DMS153 treated with DMSO at 0.1 percent for 48 hours (cell line): ENCODE data around the gene C1RL.
"Not testable (repeated sequence)": the region's sequence is repeated elsewhere in the genome, so short reads cannot be mapped to it uniquely, and the experiment has no call there.

Experiments used
- DNase-seq: peaks from one replicate; lab custom pipeline; 2025; ENCODE audit not compliant: unreplicated experiment; lab: John Stamatoyannopoulos, UW

C1RL gene

GRCh38 chr12:7066596-7066995 is 42.4 kb downstream of the C1RL start:
- no peak for DNase-seq

- no peak for DNase-seq
Observed at GRCh38 chr12:7065073-7065623, 43.9 kb downstream of the C1RL start.

- DNase-seq: no peak
Observed at GRCh38 chr12:7064516-7064915, 44.5 kb downstream of the C1RL start.

- DNase-seq: no peak
Observed at GRCh38 chr12:7061596-7061995, 47.4 kb downstream of the C1RL start.

- no peak for DNase-seq
Observed at GRCh38 chr12:7061138-7061537, 47.9 kb downstream of the C1RL start.

- DNase-seq: no peak
Observed at GRCh38 chr12:7060353-7060954, 48.6 kb downstream of the C1RL start, which contains the start of gene C1S. Gene C1S (plus strand): TSS chr12:7060718. CDS start chr12:7061913, 1,195 bp downstream.

GRCh38 chr12:7059780-7060179 is 49.2 kb downstream of the C1RL start:
- no peak for DNase-seq

GRCh38 chr12:7058850-7059395 is 50.1 kb downstream of the C1RL start:
- DNase-seq: no peak

- no peak for DNase-seq
Observed at GRCh38 chr12:7058163-7058845, 50.7 kb downstream of the C1RL start.

GRCh38 chr12:7055736-7056135 is 53.3 kb downstream of the C1RL start:
- not testable (repeated sequence) for DNase-seq

- DNase-seq: no peak
Observed at GRCh38 chr12:7054925-7055324, 54.1 kb downstream of the C1RL start.

GRCh38 chr12:7049973-7050372 is 59.0 kb downstream of the C1RL start:
- DNase-seq: not testable (repeated sequence)

GRCh38 chr12:7049445-7049951 is 59.5 kb downstream of the C1RL start:
- DNase-seq: not testable (repeated sequence)

GRCh38 chr12:7047306-7047705 is 61.7 kb downstream of the C1RL start:
- DNase-seq: no peak

GRCh38 chr12:7046383-7047105 is 62.5 kb downstream of the C1RL start:
- no peak for DNase-seq

GRCh38 chr12:7045913-7046312 is 63.1 kb downstream of the C1RL start:
- no peak for DNase-seq
